Urinary bladder (tissue), 4 donors: ENCODE results near the gene CERCAM. TPM values are rescaled to one million over a fixed set of nuclear protein-coding genes. Genes with fewer than 3 reads are reported as not detected.
"Not testable (repeated sequence)": the region's sequence is repeated elsewhere in the genome, so short reads cannot be mapped to it uniquely, and the experiment has no call there.

Experiments used
- DNase-seq: peaks from one replicate; pipeline ENCODE4 v3.0.0-alpha.2; 2015; ENCODE audit errors: extremely low spot score
- H3K27ac ChIP-seq: one replicate; pipeline ENCODE4 v1.5.1; 2013; ENCODE audit warnings: low read depth, mild to moderate bottlenecking, moderate library complexity
- H3K36me3 ChIP-seq: one replicate; pipeline ENCODE4 v1.6.1; 2013; ENCODE audit warnings: mild to moderate bottlenecking, moderate library complexity; ENCODE audit not compliant: insufficient read depth
- H3K4me1 ChIP-seq: one replicate; pipeline ENCODE4 v1.6.1; 2013; ENCODE audit warnings: mild to moderate bottlenecking, moderate library complexity; ENCODE audit not compliant: insufficient read depth
- H3K4me3 ChIP-seq: one replicate; pipeline ENCODE4 v1.5.1; 2013; ENCODE audit warnings: low read depth, low read length
- WGBS: extraction: QIAGEN DNeasy Blood & Tissue Kit; methylation state at CpG from one replicate; pipeline ENCODE4 v1.1.7; 2013; 5-methylcytosine and 5-hydroxymethylcytosine counted together
- polyA plus RNA-seq: library from polyadenylated mRNA; stranded (reverse); fragments of 200-250 nt; gene quantifications from one replicate; pipeline ENCODE4 v1.2.3, GENCODE V29; 2013
- total RNA-seq: library from RNA; depleted of rRNA; stranded (reverse); fragments of >200 nt; gene quantifications from one replicate; pipeline ENCODE4 v1.2.3, GENCODE V29; 2014
- donor health status: healthy with polysubstance abuse.
- donor health status: healthy.

The CERCAM gene
- total and polyA plus RNA-seq, 2 donors, result 41.6 to 50.3 TPM

GRCh38 chr9:128438343-128439109 is 17.9 kb downstream of the CERCAM start:
- WGBS, result 30% methylated on average over 12 of the region's 12 CpGs

GRCh38 chr9:128439273-128439672 is 18.6 kb downstream of the CERCAM start:
- WGBS, result 80% methylated on average over 7 of the region's 7 CpGs

More at GRCh38 chr9:128438343-128439109, 17.9 kb downstream of the CERCAM start:
- Histone ChIP-seq H3K27ac (no peak overlapping the region), H3K4me1 (no peaks in the 10 kb centered on the region), H3K4me3 (no peak overlapping the region), H3K36me3 (no peaks in the 10 kb centered on the region)
- no peak for DNase-seq

GRCh38 chr9:128442150-128442549 is 21.5 kb downstream of the CERCAM start:
- DNase-seq, result no peak
- 33% methylated on average over 6 of the region's 6 CpGs for WGBS
- Histone ChIP-seq H3K4me3 (no peak overlapping the region), H3K36me3 (no peaks in the 10 kb centered on the region), H3K27ac (no peak overlapping the region), H3K4me1 (no peaks in the 10 kb centered on the region)

More at GRCh38 chr9:128439273-128439672, 18.6 kb downstream of the CERCAM start:
- H3K27ac ChIP-seq, result no peak overlapping the region
- no peak for DNase-seq
- no peaks in the 10 kb centered on the region for H3K4me1 ChIP-seq
- no peaks in the 10 kb centered on the region for H3K36me3 ChIP-seq
- no peak overlapping the region for H3K4me3 ChIP-seq

- H3K4me3 ChIP-seq, H3K36me3 ChIP-seq, H3K4me1 ChIP-seq, DNase-seq, H3K27ac ChIP-seq: not testable (repeated sequence)
- WGBS, result 90% methylated on average over 5 of the region's 5 CpGs
Measured at GRCh38 chr9:128446505-128446904, 25.8 kb downstream of the CERCAM start.

- Histone ChIP-seq H3K27ac (no peak overlapping the region), H3K4me1 (no peaks in the 10 kb centered on the region), H3K4me3 (no peak overlapping the region), H3K36me3 (no peaks in the 10 kb centered on the region)
- no peak for DNase-seq
- 95% methylated on average over 2 of the region's 2 CpGs for WGBS
Measured at GRCh38 chr9:128448746-128449145, 28.1 kb downstream of the CERCAM start.

- H3K4me3 ChIP-seq, result no peak overlapping the region
- whole genome bisulfite sequencing, result 83% methylated on average over 14 of the region's 14 CpGs
- H3K36me3 ChIP-seq, result no peaks in the 10 kb centered on the region
- no peak for DNase-seq
- H3K4me1 ChIP-seq, result no peaks in the 10 kb centered on the region
- no peak overlapping the region for H3K27ac ChIP-seq
Measured at GRCh38 chr9:128454991-128455390, 34.3 kb downstream of the CERCAM start.

- no peaks in the 10 kb centered on the region for H3K36me3 ChIP-seq
- H3K27ac ChIP-seq, result peak within 1 kb of the TSS; percentile 93
- H3K4me1 ChIP-seq, result no peaks in the 10 kb centered on the region
- peak within 1 kb of the TSS; percentile 86 for H3K4me3 ChIP-seq
- under 1% methylated on average over 80 of the region's 82 CpGs for WGBS
- peak; percentile 91 for DNase-seq
Measured at GRCh38 chr9:128455849-128456612, 35.4 kb downstream of the CERCAM start, which contains the start of gene ODF2. TSS of gene ODF2 (plus strand) at chr9:128456006. CDS start at chr9:128456092, 86 bp downstream.

- peak; percentile 13 for DNase-seq
- Histone ChIP-seq H3K4me3 (peak overlapping the region; percentile 86), H3K36me3 (no peaks in the 10 kb centered on the region), H3K27ac (peak overlapping the region; percentile 93), H3K4me1 (no peaks in the 10 kb centered on the region)
- WGBS, result under 1% methylated on average over 48 of the region's 48 CpGs
Measured at GRCh38 chr9:128456613-128457061, 36.0 kb downstream of the CERCAM start.

- H3K27ac ChIP-seq, result no peak overlapping the region
- H3K36me3 ChIP-seq, result no peaks in the 10 kb centered on the region
- DNase-seq, result no peak
- no peaks in the 10 kb centered on the region for H3K4me1 ChIP-seq
- H3K4me3 ChIP-seq, result peak overlapping the region; percentile 86
- WGBS, result 39% methylated on average over 14 of the region's 14 CpGs
Measured at GRCh38 chr9:128457207-128457606, 36.5 kb downstream of the CERCAM start.

- no peaks in the 10 kb centered on the region for H3K4me1 ChIP-seq
- 95% methylated on average over 3 of the region's 3 CpGs for WGBS
- H3K27ac ChIP-seq, result no peak overlapping the region
- H3K4me3 ChIP-seq, result no peak overlapping the region
- DNase-seq, result no peak
- H3K36me3 ChIP-seq, result no peaks in the 10 kb centered on the region
Measured at GRCh38 chr9:128459011-128459410, 38.4 kb downstream of the CERCAM start.

GRCh38 chr9:128469070-128469469 is 48.4 kb downstream of the CERCAM start:
- DNase-seq, result no peak
- Histone ChIP-seq H3K36me3 (peaks cover 3% of the 10 kb centered on the region), H3K4me1 (no peaks in the 10 kb centered on the region), H3K4me3 (no peak overlapping the region), H3K27ac (no peak overlapping the region)
- WGBS, result 87% methylated on average over 7 of the region's 7 CpGs

GRCh38 chr9:128470560-128470959 is 49.9 kb downstream of the CERCAM start:
- WGBS, result 72% methylated on average over 5 of the region's 5 CpGs
- H3K36me3 ChIP-seq, result no peaks in the 10 kb centered on the region
- no peak overlapping the region for H3K4me3 ChIP-seq
- no peak overlapping the region for H3K27ac ChIP-seq
- DNase-seq, result no peak
- H3K4me1 ChIP-seq, result no peaks in the 10 kb centered on the region

GRCh38 chr9:128473104-128473503 is 52.4 kb downstream of the CERCAM start:
- no peaks in the 10 kb centered on the region for H3K36me3 ChIP-seq
- no peaks in the 10 kb centered on the region for H3K4me1 ChIP-seq
- no peak for DNase-seq
- no peak overlapping the region for H3K27ac ChIP-seq
- H3K4me3 ChIP-seq, result no peak overlapping the region
- WGBS, result 96% methylated on average over 5 of the region's 5 CpGs

- Histone ChIP-seq H3K27ac (no peak overlapping the region), H3K36me3 (peaks cover 3% of the 10 kb centered on the region), H3K4me1 (no peaks in the 10 kb centered on the region), H3K4me3 (no peak overlapping the region)
- 96% methylated on average over 7 of the region's 7 CpGs for WGBS
- DNase-seq, result no peak
Measured at GRCh38 chr9:128475867-128476266, 55.2 kb downstream of the CERCAM start.
